Measurements from ENCODE around the gene CBFB. TPM values are rescaled to one million over a fixed set of nuclear protein-coding genes. Genes with fewer than 3 reads are reported as not detected.

CBFB gene
- polyA plus RNA-seq, 1 donor (not counting 4 experiments of a cell fraction or from before 2014, with no cell fraction given), result 39.7 TPM

DNA sequence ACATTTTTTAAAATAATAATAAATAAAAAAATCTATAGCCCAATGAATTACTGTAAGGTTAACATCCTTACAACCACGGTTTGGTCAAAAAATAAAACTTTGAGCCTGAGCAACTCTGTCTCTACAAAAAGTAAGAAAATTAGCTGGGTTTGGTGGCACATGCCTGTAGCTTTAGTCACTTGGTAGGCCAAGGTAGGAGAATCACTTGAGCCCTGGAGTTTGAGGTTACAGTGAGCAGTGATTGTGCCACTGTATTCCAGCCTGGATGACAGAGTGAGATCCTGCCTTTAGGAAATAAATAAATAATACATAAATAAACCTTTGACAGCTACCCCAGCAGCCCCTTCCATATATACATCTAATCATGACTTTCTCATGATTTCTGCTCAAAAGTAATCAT is 53.9 kb downstream of the CBFB start:
- DNase-seq (ENCODE audit: low read depth, low spot score), result no peak
- FAIRE-seq, result no peak
- Histone ChIP-seq H3K9ac (ENCODE audit: control insufficient read depth, extremely low read depth, insufficient read depth, low read length) (no peak overlapping the region), H3K27ac (ENCODE audit: control insufficient read depth, insufficient read depth, low read length) (no peak overlapping the region), H3K9me1 (ENCODE audit: control insufficient read depth, extremely low read depth, insufficient read depth, low read length) (no peaks in the 10 kb centered on the region), H2AFZ (ENCODE audit: control insufficient read depth, low read length) (no peak overlapping the region), H3K79me2 (ENCODE audit: control insufficient read depth, insufficient read depth, low read length) (no peaks in the 10 kb centered on the region), H3K4me3 (ENCODE audit: control insufficient read depth in 2 of 3, extremely low read depth in 1 of 3, insufficient read depth in 2 of 3, low read depth in 1 of 3, low read length in 3 of 3) (no peak overlapping the region), H4K20me1 (ENCODE audit: control insufficient read depth, extremely low read depth, insufficient read depth, low read length) (no peaks in the 10 kb centered on the region), H3K36me3 (ENCODE audit: control insufficient read depth in 2 of 2, extremely low read depth in 1 of 2, insufficient read depth in 2 of 2, low read length in 2 of 2) (peaks cover 2 to 4% of the 10 kb centered on the region in 2 experiments), H3K4me2 (ENCODE audit: control insufficient read depth, extremely low read depth, insufficient read depth, low read depth, low read length) (no peak overlapping the region), H3K27me3 (ENCODE audit: control insufficient read depth, extremely low read depth, insufficient read depth, low read length) (no peaks in the 10 kb centered on the region), H3K4me1 (ENCODE audit: control insufficient read depth, extremely low read depth, insufficient read depth, low read length) (no peaks in the 10 kb centered on the region), H3K9me3 (ENCODE audit: control insufficient read depth, low read depth, low read length) (no peaks in the 10 kb centered on the region)
- dilution Hi-C loops (cut with MboI; ENCODE audit: extremely low pct_ligation_motif_present, low sequenced_read_pairs), result no loop called here
- no peak for TF ChIP-seq EZH2 (IDR thresholded peaks at IDR 0.05; ENCODE audit: low read length)
- TF ChIP-seq, protein P1, sequence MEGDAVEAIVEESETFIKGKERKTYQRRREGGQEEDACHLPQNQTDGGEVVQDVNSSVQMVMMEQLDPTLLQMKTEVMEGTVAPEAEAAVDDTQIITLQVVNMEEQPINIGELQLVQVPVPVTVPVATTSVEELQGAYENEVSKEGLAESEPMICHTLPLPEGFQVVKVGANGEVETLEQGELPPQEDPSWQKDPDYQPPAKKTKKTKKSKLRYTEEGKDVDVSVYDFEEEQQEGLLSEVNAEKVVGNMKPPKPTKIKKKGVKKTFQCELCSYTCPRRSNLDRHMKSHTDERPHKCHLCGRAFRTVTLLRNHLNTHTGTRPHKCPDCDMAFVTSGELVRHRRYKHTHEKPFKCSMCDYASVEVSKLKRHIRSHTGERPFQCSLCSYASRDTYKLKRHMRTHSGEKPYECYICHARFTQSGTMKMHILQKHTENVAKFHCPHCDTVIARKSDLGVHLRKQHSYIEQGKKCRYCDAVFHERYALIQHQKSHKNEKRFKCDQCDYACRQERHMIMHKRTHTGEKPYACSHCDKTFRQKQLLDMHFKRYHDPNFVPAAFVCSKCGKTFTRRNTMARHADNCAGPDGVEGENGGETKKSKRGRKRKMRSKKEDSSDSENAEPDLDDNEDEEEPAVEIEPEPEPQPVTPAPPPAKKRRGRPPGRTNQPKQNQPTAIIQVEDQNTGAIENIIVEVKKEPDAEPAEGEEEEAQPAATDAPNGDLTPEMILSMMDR (optimal IDR thresholded peaks at IDR 0.05 in 1 of 3, IDR thresholded peaks at IDR 0.05 in 1 of 3, conservative IDR thresholded peaks at IDR 0.05 in 1 of 3; ENCODE audit: extremely low read depth in 1 of 3, insufficient read depth in 2 of 3, low read length in 3 of 3), result no peak

DNA sequence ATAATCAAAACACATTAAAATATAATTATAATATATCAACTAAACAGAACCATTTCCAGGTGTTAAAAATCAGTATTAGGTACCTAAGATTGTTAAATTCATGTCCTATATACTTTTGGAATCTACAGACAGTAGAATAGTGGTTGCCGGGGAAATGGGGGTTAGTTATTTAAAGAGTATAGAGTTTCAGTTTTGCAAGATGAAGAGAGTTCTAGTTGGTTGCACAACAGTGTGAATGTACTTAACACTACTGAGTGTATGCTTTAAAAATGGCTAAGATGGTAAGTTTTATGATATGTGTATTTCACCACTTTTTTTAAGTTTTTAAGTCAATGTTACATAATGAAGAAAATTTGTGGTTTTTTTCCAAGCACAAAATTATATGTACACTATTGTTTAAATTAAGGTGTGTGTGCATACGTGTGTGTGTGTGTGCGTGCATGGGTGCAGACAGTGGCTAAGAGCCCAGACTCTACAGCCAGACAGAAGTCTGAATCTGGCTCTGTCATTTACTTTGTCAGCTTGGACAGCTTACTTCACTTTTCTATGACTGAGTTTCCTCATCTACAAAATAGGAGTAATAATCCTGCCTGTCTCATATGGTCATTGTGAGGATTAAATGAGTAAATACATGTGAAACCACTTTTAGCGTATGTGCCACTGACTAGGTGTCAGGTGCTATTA is 55.5 kb downstream of the CBFB start:
- dilution Hi-C loops (cut with MboI; ENCODE audit: extremely low pct_ligation_motif_present, low sequenced_read_pairs), result no loop called here
- FAIRE-seq (no peak), DNase-seq (ENCODE audit: low read depth, low spot score) (no peak)
- Histone ChIP-seq H4K20me1 (ENCODE audit: control insufficient read depth, extremely low read depth, insufficient read depth, low read length) (no peaks in the 10 kb centered on the region), H3K4me1 (ENCODE audit: control insufficient read depth, extremely low read depth, insufficient read depth, low read length) (no peaks in the 10 kb centered on the region), H3K9ac (ENCODE audit: control insufficient read depth, extremely low read depth, insufficient read depth, low read length) (no peak overlapping the region), H3K9me1 (ENCODE audit: control insufficient read depth, extremely low read depth, insufficient read depth, low read length) (peaks cover under 1% of the 10 kb centered on the region), H3K4me2 (ENCODE audit: control insufficient read depth, extremely low read depth, insufficient read depth, low read depth, low read length) (no peak overlapping the region), H3K27me3 (ENCODE audit: control insufficient read depth, extremely low read depth, insufficient read depth, low read length) (no peaks in the 10 kb centered on the region), H3K9me3 (ENCODE audit: control insufficient read depth, low read depth, low read length) (no peaks in the 10 kb centered on the region), H3K4me3 (ENCODE audit: control insufficient read depth in 2 of 3, extremely low read depth in 1 of 3, insufficient read depth in 2 of 3, low read depth in 1 of 3, low read length in 3 of 3) (no peak overlapping the region), H3K79me2 (ENCODE audit: control insufficient read depth, insufficient read depth, low read length) (no peaks in the 10 kb centered on the region), H3K27ac (ENCODE audit: control insufficient read depth, insufficient read depth, low read length) (no peak overlapping the region), H2AFZ (ENCODE audit: control insufficient read depth, low read length) (no peak overlapping the region), H3K36me3 (ENCODE audit: control insufficient read depth in 2 of 2, extremely low read depth in 1 of 2, insufficient read depth in 2 of 2, low read length in 2 of 2) (peaks cover 6 to 7% of the 10 kb centered on the region in 2 experiments)
- TF ChIP-seq EZH2 (IDR thresholded peaks at IDR 0.05; ENCODE audit: low read length), result no peak
- TF ChIP-seq, protein P1 (optimal IDR thresholded peaks at IDR 0.05 in 1 of 3, IDR thresholded peaks at IDR 0.05 in 1 of 3, conservative IDR thresholded peaks at IDR 0.05 in 1 of 3; ENCODE audit: extremely low read depth in 1 of 3, insufficient read depth in 2 of 3, low read length in 3 of 3), result no peak
